B cell (primary cell): ENCODE results near the gene PIM3. TPM values are rescaled to one million over a fixed set of nuclear protein-coding genes. Genes with fewer than 3 reads are reported as not detected.

Source experiments
- ATAC-seq: fragments of 200-7000 bp; cut with Tn5 transposase; one replicate; pipeline ENCODE4 v1.10.0; 2021; ENCODE audit warnings: low read depth, mild to moderate bottlenecking, moderate number of reproducible peaks, moderate library complexity
- CTCF ChIA-PET: fragments of 350-600 bp; sonication (Branson Sonifier 250); formaldehyde crosslinking; loops from one replicate; lab custom pipeline; 2021; ENCODE audit warnings: antibody characterized with exemption, inconsistent platforms; lab: Charles Lee
- POLR2A ChIA-PET: fragments of 350-600 bp; sonication (Branson Sonifier 250); formaldehyde crosslinking; loops from one replicate; lab custom pipeline; 2021; ENCODE audit warnings: antibody characterized with exemption; lab: Charles Lee
- DNase-seq: peaks from one replicate; pipeline ENCODE4 v3.0.0; 2013
- H2AFZ ChIP-seq: 2 replicates; pipeline ENCODE4 v1.6.1; 2012; ENCODE audit warnings: mild to moderate bottlenecking, low read depth, low read length; ENCODE audit not compliant: insufficient read depth, poor library complexity, severe bottlenecking
- H3K27ac ChIP-seq, 2 donors: 1 replicate in 1 of 2; 2 replicates in 1 of 2; pipeline ENCODE4 v1.5.1; 2012 to 2013; ENCODE audit warnings: low read length in 2 of 2, mild to moderate bottlenecking in 2 of 2, moderate library complexity in 1 of 2
- H3K27me3 ChIP-seq, 4 experiments: fragments of 200-600 bp in 1 of 4; sonication (generic) in 1 of 4; replicated peaks in 1 of 4; 1 replicate in 2 of 4; 2 replicates in 2 of 4; pipeline versions ENCODE4 v1.6.1 to v1.7.0; 2013 to 2016; ENCODE audit warnings: low read length in 3 of 4, mild to moderate bottlenecking in 2 of 4, mixed read lengths in 1 of 4, moderate library complexity in 1 of 4; ENCODE audit not compliant: insufficient read depth in 4 of 4, control insufficient read depth in 3 of 4; ENCODE audit errors: control extremely low read depth in 1 of 4
- H3K36me3 ChIP-seq, 2 experiments: replicated peaks in 1 of 2; 1 replicate in 1 of 2; 2 replicates in 1 of 2; pipeline versions ENCODE4 v1.6.1 to v1.7.1; 2013; ENCODE audit warnings: low read length in 1 of 2; ENCODE audit not compliant: insufficient read depth in 2 of 2, control insufficient read depth in 1 of 2; ENCODE audit errors: control extremely low read depth in 1 of 2, extremely low read depth in 1 of 2
- H3K4me1 ChIP-seq, 2 donors: fragments of 200-600 bp in 1 of 2; sonication (generic) in 1 of 2; 1 replicate in 1 of 2; 2 replicates in 1 of 2; pipeline versions ENCODE4 v1.5.1 to v1.6.1; 2013 to 2017; ENCODE audit warnings: low read length in 2 of 2; ENCODE audit not compliant: control insufficient read depth in 2 of 2, insufficient read depth in 2 of 2
- H3K4me2 ChIP-seq: replicated peaks from 2 replicates; pipeline ENCODE3; 2012; ENCODE audit warnings: mild to moderate bottlenecking, low read depth, low read length; ENCODE audit not compliant: poor library complexity, severe bottlenecking
- H3K4me3 ChIP-seq, 5 experiments: fragments of 200-600 bp in 1 of 5; sonication (generic) in 1 of 5; 1 replicate in 3 of 5; 2 replicates in 2 of 5; pipeline versions ENCODE4 v1.5.1 to v1.7.0; 2011 to 2016; ENCODE audit warnings: low read length in 4 of 5, mild to moderate bottlenecking in 4 of 5, low read depth in 2 of 5, control low read depth in 1 of 5, moderate library complexity in 1 of 5; ENCODE audit not compliant: insufficient read depth in 1 of 5; ENCODE audit errors: control extremely low read depth in 1 of 5, extremely low read depth in 1 of 5
- H3K79me2 ChIP-seq: fragments of 200-600 bp; sonication (generic); one replicate; pipeline ENCODE4 v1.6.0; 2016; ENCODE audit warnings: low read length; ENCODE audit not compliant: control insufficient read depth, insufficient read depth
- H3K9ac ChIP-seq: fragments of 200-600 bp; sonication (generic); 2 replicates; pipeline ENCODE4 v1.6.1; 2017; ENCODE audit warnings: mild to moderate bottlenecking, low read length, moderate library complexity
- H3K9me3 ChIP-seq, 3 donors: one replicate each; pipeline versions ENCODE4 v1.6.1 to v1.7.1; 2013; ENCODE audit warnings: low read length in 2 of 3; ENCODE audit not compliant: control insufficient read depth in 2 of 3, insufficient read depth in 1 of 3; ENCODE audit errors: control extremely low read depth in 1 of 3
- H4K20me1 ChIP-seq: 2 replicates; pipeline ENCODE4 v1.6.0; 2012; ENCODE audit warnings: mild to moderate bottlenecking, low read length; ENCODE audit not compliant: insufficient read depth, control insufficient read depth, poor library complexity, severe bottlenecking
- H3K27ac Mint-ChIP-seq: one replicate; pipeline ENCODE4 v1.8.0; 2021; ENCODE audit warnings: mixed read lengths
- H3K27me3 Mint-ChIP-seq: one replicate; pipeline ENCODE4 v1.8.0; 2021; ENCODE audit warnings: mixed read lengths
- H3K4me1 Mint-ChIP-seq: one replicate; pipeline ENCODE4 v1.8.0; 2021; ENCODE audit warnings: mixed read lengths
- H3K4me3 Mint-ChIP-seq: one replicate; pipeline ENCODE4 v1.8.0; 2021; ENCODE audit warnings: mixed read lengths
- H3K9me3 Mint-ChIP-seq: one replicate; pipeline ENCODE4 v1.8.0; 2022; ENCODE audit warnings: mixed read lengths; ENCODE audit not compliant: insufficient read depth
- CTCF ChIP-seq: fragments of 200-600 bp; IDR thresholded peaks from one replicate; pipeline ENCODE4 v1.8.0; 2022; ENCODE audit warnings: antibody characterized with exemption, mild to moderate bottlenecking
- EZH2 ChIP-seq: IDR thresholded peaks from 2 replicates; pipeline ENCODE4 v1.6.1; 2012; ENCODE audit warnings: borderline replicate concordance, low read depth, mild to moderate bottlenecking, moderate library complexity, low read length; ENCODE audit not compliant: insufficient read depth, poor library complexity, severe bottlenecking
- WGBS: methylation state at CpG from one replicate; pipeline ENCODE4 v1.1.5; 2013; ENCODE audit warnings: missing lambda C conversion rate; ENCODE audit not compliant: insufficient coverage; 5-methylcytosine and 5-hydroxymethylcytosine counted together
- intact Hi-C: fragments of 100-400 bp; cut with micrococcal nuclease; formaldehyde crosslinking; loops from one replicate; pipeline ENCODE4 v1.10.0; 2022
- polyA plus RNA-seq: library from polyadenylated mRNA; depleted of rRNA; stranded (reverse); fragments of >200 nt; gene quantifications from 2 replicates; pipeline ENCODE4 v1.2.3, GENCODE V29; 2012
- total RNA-seq, 2 donors: library from RNA; stranded (reverse); fragments of 120-200 nt in 1 of 2; gene quantifications; 1 replicate in 1 of 2; 2 replicates in 1 of 2; pipeline versions ENCODE4 v1.2.3 to v1.2.4, GENCODE V29; 2013 to 2022

The PIM3 gene
- total and polyA plus RNA-seq, 2 donors (not counting 1 experiment from before 2014, with no cell fraction given): 74.6 to 128 TPM

GRCh38 chr22:49957826-49958365 lies 2.7 kb upstream of the PIM3 start:
- DNase-seq (no peak), ATAC-seq (no peak)
- Histone ChIP-seq H3K9me3 (no peaks in the 10 kb centered on the region), H3K27me3 (no peaks in the 10 kb centered on the region), H3K79me2 (peaks cover 20% of the 10 kb centered on the region), H3K9ac (no peak overlapping the region), H3K4me1 (peaks cover 12 to 22% of the 10 kb centered on the region in 2 donors), H3K27ac (no peak overlapping the region), H3K4me3 (no peak overlapping the region), H2AFZ (no peak overlapping the region), H4K20me1 (peaks cover 18% of the 10 kb centered on the region), H3K36me3 (peaks cover 0 to 9% of the 10 kb centered on the region in 2 experiments), H3K4me2 (no peak overlapping the region)
- no peaks in the 10 kb centered on the region for H3K27me3 Mint-ChIP-seq
- TF ChIP-seq CTCF (no peak), EZH2 (no peak)
- ChIA-PET POLR2A (interaction anchor here (1.1 to 1.2 kb wide), 2 partner anchors 10 to 23 kb away, joined by 5 read pairs; no protein-coding TSS in a partner anchor), CTCF (interaction anchor here (0.9 to 5.9 kb wide), 3 partner anchors 21 to 73 kb away, joined by 3 to 60 read pairs (median 17); no protein-coding TSS in a partner anchor)
- H3K9me3 Mint-ChIP-seq: no peaks in the 10 kb centered on the region
- H3K4me1 Mint-ChIP-seq: peaks cover 16% of the 10 kb centered on the region
- intact Hi-C loops: no loop called here
- WGBS: 95% methylated on average over 7 of the region's 12 CpGs
- H3K27ac Mint-ChIP-seq: peak overlapping the region; percentile 78
- H3K4me3 Mint-ChIP-seq: peak overlapping the region; percentile 30

DNA sequence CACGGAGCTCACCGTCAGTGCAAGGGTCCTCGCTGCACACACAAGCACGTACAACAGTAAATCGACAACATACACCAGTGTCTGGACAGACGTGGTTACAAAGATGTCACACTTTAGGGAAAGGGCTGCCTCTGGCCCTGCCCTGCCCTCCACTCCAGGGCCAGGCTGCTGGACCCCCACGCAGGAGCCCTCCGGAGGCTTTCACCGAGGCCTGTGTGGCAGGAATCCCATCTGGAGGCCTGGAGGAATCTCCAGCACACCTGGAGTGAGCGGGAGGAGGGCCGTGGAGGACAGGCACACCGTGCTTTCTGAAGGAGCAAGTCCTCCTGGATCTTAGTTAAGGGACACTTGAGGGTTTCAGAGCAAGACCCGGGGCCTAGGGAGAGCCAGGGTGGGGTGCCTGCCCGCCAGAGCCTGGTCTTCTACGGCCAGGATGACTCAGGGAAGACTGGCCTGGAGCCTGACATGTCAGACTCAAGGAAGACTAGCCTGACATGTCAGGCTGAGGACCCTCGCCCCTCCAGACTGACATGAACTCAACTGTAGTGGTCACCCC lies 2.1 kb upstream of the PIM3 start:
- intact Hi-C loops: no loop called here
- Histone ChIP-seq H3K9me3 (no peaks in the 10 kb centered on the region), H3K27ac (no peak overlapping the region), H3K4me3 (no peak overlapping the region), H3K27me3 (no peaks in the 10 kb centered on the region), H2AFZ (no peak overlapping the region), H3K79me2 (peaks cover 25% of the 10 kb centered on the region), H4K20me1 (peaks cover 24% of the 10 kb centered on the region), H3K4me1 (peaks cover 18 to 27% of the 10 kb centered on the region in 2 donors), H3K9ac (no peak overlapping the region), H3K36me3 (peaks cover 0 to 14% of the 10 kb centered on the region in 2 experiments), H3K4me2 (no peak overlapping the region)
- TF ChIP-seq EZH2 (no peak), CTCF (no peak)
- Mint-ChIP-seq H3K27ac (peak overlapping the region; percentile 78), H3K4me1 (peaks cover 20% of the 10 kb centered on the region), H3K27me3 (no peaks in the 10 kb centered on the region), H3K9me3 (no peaks in the 10 kb centered on the region), H3K4me3 (peak overlapping the region; percentile 87)
- DNase-seq (no peak), ATAC-seq (no peak)
- ChIA-PET CTCF (interaction anchor here (3.9 to 5.9 kb wide), 2 partner anchors 22 to 28 kb away, joined by 17 to 60 read pairs; no protein-coding TSS in a partner anchor), POLR2A (interaction anchor here (1.1 to 4.9 kb wide), 4 partner anchors 10 to 23 kb away, joined by 5 to 94 read pairs (median 24); no protein-coding TSS in a partner anchor)
- 98% methylated on average over 15 of the region's 16 CpGs for WGBS
